22Rv1 (cell line): ENCODE measurements around the gene PCCA.

ENCODE experiments used
- CTCF ChIP-seq: fragments of 450-650 bp; IDR thresholded peaks from 2 replicates; pipeline ENCODE4 v1.5.1; 2017; ENCODE audit warnings: mild to moderate bottlenecking
- ZFX ChIP-seq: fragments of 450-650 bp; IDR thresholded peaks from 2 replicates; pipeline ENCODE4 v1.6.1; 2017; ENCODE audit warnings: antibody characterized with exemption, borderline replicate concordance

DNA sequence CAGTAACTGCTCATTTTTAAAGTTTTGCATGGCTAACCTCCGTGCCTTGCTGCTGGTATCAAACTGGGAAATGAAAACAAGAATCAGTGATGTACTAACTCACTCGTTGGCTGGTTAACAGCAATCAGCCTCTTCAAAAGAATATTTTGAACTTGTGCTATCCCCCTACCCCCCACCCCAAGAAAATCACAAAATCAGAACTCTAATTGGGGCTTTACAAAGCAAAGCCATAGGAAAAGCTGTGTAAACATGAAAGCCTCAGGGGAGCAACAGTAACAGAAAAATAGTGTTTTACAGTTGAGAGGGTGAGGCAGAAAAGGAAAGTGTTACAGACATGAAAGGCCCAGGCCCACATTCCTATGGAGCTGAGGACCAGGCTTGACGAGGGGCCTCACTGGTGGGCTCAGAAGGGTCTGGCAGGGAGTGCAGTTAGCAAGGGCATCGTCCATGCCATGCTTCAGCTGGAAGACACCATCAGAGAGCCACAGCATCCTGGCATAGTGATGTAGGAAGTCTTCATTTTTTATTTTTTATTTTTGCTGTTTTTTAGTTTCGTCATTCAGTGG lies 217.6 kb downstream of the PCCA start:
- TF ChIP-seq CTCF = no peak
- TF ChIP-seq ZFX = no peak
